Stimulated activated CD8-positive, alpha-beta memory T cell treated with anti-CD3 and anti-CD28 coated beads, Interleukin-4, amount 100 ng/mL, for 24 hours (primary cell): ENCODE results near the gene PRKCH.
"Not testable (repeated sequence)": the region's sequence is repeated elsewhere in the genome, so short reads cannot be mapped to it uniquely, and the experiment has no call there.

Source experiments
- DNase-seq: peaks from one replicate; pipeline ENCODE4 v3.0.0-alpha.2; 2020; ENCODE audit warnings: low read depth

PRKCH gene

GRCh38 chr14:61308701-61309100 lies 12.7 kb upstream of the PRKCH start:
- not testable (repeated sequence) for DNase-seq

- no peak for DNase-seq
These were observed 6.1 kb upstream of the PRKCH start for GRCh38 chr14:61315313-61315712.

GRCh38 chr14:61319086-61319485 lies 2.3 kb upstream of the PRKCH start:
- DNase-seq = no peak

GRCh38 chr14:61319706-61320105 lies 1.7 kb upstream of the PRKCH start:
- no peak for DNase-seq

- not testable (repeated sequence) for DNase-seq
These were observed 1.2 kb upstream of the PRKCH start for GRCh38 chr14:61320170-61320569.

GRCh38 chr14:61320806-61321384 lies 484 bp upstream of the PRKCH start:
- no peak for DNase-seq

- no peak for DNase-seq
These were observed 826 bp downstream of the PRKCH start for GRCh38 chr14:61322011-61322798.

- DNase-seq = no peak
These were observed 1.5 kb downstream of the PRKCH start for GRCh38 chr14:61322799-61323290.

- DNase-seq = no peak
These were observed 2.6 kb downstream of the PRKCH start for GRCh38 chr14:61323970-61324369.

GRCh38 chr14:61325166-61325565 lies 3.8 kb downstream of the PRKCH start:
- no peak for DNase-seq

- DNase-seq = no peak
These were observed 4.8 kb downstream of the PRKCH start for GRCh38 chr14:61326146-61326545.

- DNase-seq = no peak
These were observed 5.5 kb downstream of the PRKCH start for GRCh38 chr14:61326847-61327246.

GRCh38 chr14:61328626-61329262 lies 7.4 kb downstream of the PRKCH start:
- no peak for DNase-seq

GRCh38 chr14:61329478-61330051 lies 8.2 kb downstream of the PRKCH start:
- no peak for DNase-seq

- no peak for DNase-seq
These were observed 9.1 kb downstream of the PRKCH start for GRCh38 chr14:61330511-61330910.

GRCh38 chr14:61331992-61332657 lies 10.7 kb downstream of the PRKCH start:
- DNase-seq = no peak

- DNase-seq = no peak
These were observed 11.3 kb downstream of the PRKCH start for GRCh38 chr14:61332658-61333029.

- no peak for DNase-seq
These were observed 11.7 kb downstream of the PRKCH start for GRCh38 chr14:61333087-61333486.

GRCh38 chr14:61334197-61334701 lies 12.9 kb downstream of the PRKCH start:
- DNase-seq = no peak

GRCh38 chr14:61335049-61335448 lies 13.7 kb downstream of the PRKCH start:
- DNase-seq = no peak

- DNase-seq = no peak
These were observed 14.4 kb downstream of the PRKCH start for GRCh38 chr14:61335671-61336275.

GRCh38 chr14:61337893-61338292 lies 16.5 kb downstream of the PRKCH start:
- no peak for DNase-seq
